ENCODE data around the gene RAB36. TPM values are rescaled to one million over a fixed set of nuclear protein-coding genes. Genes with fewer than 3 reads are reported as not detected.

RAB36 gene
- total and polyA plus RNA-seq, 3 experiments from 2014 or later, result 0.93 to 1.5 (median 1.5) TPM

DNA sequence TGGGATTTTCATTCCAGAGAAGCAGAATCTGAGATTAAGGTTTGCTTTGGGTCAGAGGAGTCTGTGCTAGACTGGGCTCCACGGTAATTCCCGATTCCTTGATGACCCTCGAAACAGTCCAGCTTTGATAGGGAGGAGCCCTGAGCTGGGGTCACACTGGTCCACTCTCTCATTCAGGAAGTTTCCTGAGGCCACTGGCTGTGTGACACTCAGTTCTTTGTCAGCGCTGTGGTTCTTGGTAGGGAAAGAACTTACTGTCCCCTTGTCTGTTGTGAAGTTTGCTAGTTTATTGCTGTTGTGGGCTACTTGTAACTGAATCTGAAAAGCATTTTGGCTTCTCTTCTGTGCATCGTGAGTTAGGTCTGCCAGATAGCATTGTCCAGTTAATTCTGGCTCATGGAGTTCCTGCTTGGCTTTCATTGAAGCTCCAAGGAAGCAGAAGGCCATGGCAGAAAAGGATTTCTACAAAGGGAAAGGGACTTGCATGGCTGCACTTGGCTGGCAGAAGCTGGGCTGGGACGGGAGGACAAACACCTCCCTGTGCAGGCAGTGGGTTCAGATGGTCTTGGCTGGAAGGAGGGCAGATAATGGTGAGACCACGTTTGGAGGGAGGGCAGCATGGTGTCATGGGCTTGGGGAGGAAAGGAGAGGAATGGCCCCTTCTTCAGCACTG, 58.3 kb downstream of the RAB36 start:
- Histone ChIP-seq H3K27ac (ENCODE audit: low read depth, low read length) (no peak overlapping the region), H3K4me1 (ENCODE audit: insufficient read depth, low read length) (peaks cover 2% of the 10 kb centered on the region), H3K36me3 (ENCODE audit: insufficient read depth, low read length) (no peaks in the 10 kb centered on the region), H3K27me3 (ENCODE audit: insufficient read depth, low read length, poor library complexity, severe bottlenecking) (no peaks in the 10 kb centered on the region), H3K4me3 (ENCODE audit: low read length) (no peak overlapping the region), H3K9me3 (ENCODE audit: low read length) (no peaks in the 10 kb centered on the region)
- H3K36me3 Mint-ChIP-seq, result peaks cover 0 to 44% (median 7%) of the 10 kb centered on the region in 3 donors
- no peaks in the 10 kb centered on the region for H3K27me3 Mint-ChIP-seq
- POLR2A ChIA-PET, result no interaction called here
- no peak overlapping the region for H3K4me3 Mint-ChIP-seq
- no peaks in the 10 kb centered on the region for H3K9me3 Mint-ChIP-seq
- no peak for DNase-seq
- peaks cover 27 to 50% (median 47%) of the 10 kb centered on the region in 3 donors for H3K4me1 Mint-ChIP-seq
- CTCF ChIA-PET, result no interaction called here
- peak overlapping the region in 6 of 8 donors; percentile 42 to 72 (median 60) for H3K27ac Mint-ChIP-seq

- Mint-ChIP-seq H3K27me3 (no peaks in the 10 kb centered on the region), H3K4me3 (no peak overlapping the region), H3K36me3 (peaks cover 0 to 43% (median 8%) of the 10 kb centered on the region in 3 donors), H3K9me3 (no peaks in the 10 kb centered on the region), H3K4me1 (peaks cover 29 to 52% (median 47%) of the 10 kb centered on the region in 3 donors), H3K27ac (peak overlapping the region in 1 of 8 donors; percentile 72)
- ChIA-PET POLR2A (no interaction called here), CTCF (no interaction called here)
- no peak for DNase-seq
- H3K27ac ChIP-seq (ENCODE audit: low read depth, low read length), result no peak overlapping the region
- no peaks in the 10 kb centered on the region for H3K36me3 ChIP-seq (ENCODE audit: insufficient read depth, low read length)
- H3K4me1 ChIP-seq (ENCODE audit: insufficient read depth, low read length), result no peaks in the 10 kb centered on the region
- H3K9me3 ChIP-seq (ENCODE audit: low read length), result no peaks in the 10 kb centered on the region
- no peak overlapping the region for H3K4me3 ChIP-seq (ENCODE audit: low read length)
- H3K27me3 ChIP-seq (ENCODE audit: insufficient read depth, low read length, poor library complexity, severe bottlenecking), result no peaks in the 10 kb centered on the region
Measured at GRCh38 chr22:23204125-23204488, 58.8 kb downstream of the RAB36 start.

DNA sequence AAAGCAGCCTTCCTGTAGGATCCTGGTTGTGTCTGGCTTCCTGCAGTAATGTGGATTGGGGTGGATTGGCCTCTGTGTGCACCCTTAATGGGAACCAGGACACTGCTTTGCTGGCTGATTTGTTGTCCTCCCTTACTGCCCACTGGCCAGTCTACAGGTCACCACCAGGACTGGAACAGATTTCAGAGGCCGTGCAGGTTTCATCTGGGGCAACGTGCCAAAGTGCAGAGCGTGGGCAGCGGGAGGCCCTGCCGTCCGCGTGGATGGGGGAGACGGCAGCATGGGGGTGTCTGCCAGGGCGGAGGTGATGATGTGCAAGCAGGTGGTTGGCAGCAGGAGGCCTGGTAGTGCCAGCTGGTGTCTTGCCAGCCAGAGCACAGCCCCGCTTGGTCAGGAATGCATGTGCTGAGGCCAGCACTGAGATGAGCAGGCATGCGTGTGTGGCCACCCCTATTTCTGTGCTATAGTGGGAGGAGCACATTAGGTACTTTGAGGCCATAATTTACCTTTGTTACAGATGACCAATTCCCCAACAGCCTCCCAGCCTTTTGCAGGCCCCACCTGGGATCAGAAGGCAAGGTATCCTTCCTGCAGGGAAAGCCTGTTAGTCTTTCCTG, 59.4 kb downstream of the RAB36 start:
- Mint-ChIP-seq H3K4me3 (no peak overlapping the region), H3K27me3 (no peaks in the 10 kb centered on the region), H3K9me3 (no peaks in the 10 kb centered on the region), H3K4me1 (peaks cover 26 to 47% (median 42%) of the 10 kb centered on the region in 3 donors), H3K36me3 (peaks cover 0 to 39% (median 8%) of the 10 kb centered on the region in 3 donors), H3K27ac (peak overlapping the region in 2 of 8 donors; percentile 21 to 33)
- no peaks in the 10 kb centered on the region for H3K9me3 ChIP-seq (ENCODE audit: low read length)
- CTCF ChIA-PET, result no interaction called here
- no peaks in the 10 kb centered on the region for H3K4me1 ChIP-seq (ENCODE audit: insufficient read depth, low read length)
- H3K27me3 ChIP-seq (ENCODE audit: insufficient read depth, low read length, poor library complexity, severe bottlenecking), result no peaks in the 10 kb centered on the region
- POLR2A ChIA-PET, result no interaction called here
- no peak overlapping the region for H3K4me3 ChIP-seq (ENCODE audit: low read length)
- no peaks in the 10 kb centered on the region for H3K36me3 ChIP-seq (ENCODE audit: insufficient read depth, low read length)
- DNase-seq, result no peak
- H3K27ac ChIP-seq (ENCODE audit: low read depth, low read length), result no peak overlapping the region

DNA sequence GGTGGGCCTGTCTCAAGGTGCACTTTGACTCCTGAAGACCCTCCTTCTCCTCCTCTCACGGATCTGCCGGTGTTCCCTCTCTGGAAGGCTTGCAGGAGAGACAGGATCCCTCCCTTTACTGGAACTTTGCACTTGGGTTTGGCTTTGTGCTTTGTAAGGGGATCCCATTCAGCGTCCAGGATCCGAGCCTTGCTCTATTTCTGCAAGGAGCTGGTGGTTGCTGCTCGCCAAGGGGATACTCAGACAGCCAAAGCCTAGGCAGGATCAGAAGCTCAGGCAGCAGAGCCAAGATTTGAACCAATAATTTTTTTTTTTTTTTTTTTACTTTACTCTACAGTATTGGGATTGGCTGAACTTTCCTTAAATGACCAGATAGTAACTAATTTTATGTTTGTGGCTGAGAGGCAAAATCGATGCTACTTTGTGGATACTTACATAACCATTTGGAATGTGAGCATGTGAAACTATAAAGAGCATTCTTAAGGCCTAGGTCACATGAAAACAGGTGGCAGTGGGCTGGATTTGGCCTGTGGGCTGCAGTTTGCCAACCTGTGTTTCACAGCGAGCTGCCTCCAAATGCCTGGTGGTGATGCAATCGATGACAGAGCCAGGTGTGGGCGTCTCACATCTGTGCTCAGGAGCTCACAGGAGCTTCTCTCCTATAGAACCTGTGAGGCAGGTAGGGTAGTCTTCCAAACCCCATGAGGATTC, 60.2 kb downstream of the RAB36 start:
- Histone ChIP-seq H3K9me3 (ENCODE audit: low read length) (no peaks in the 10 kb centered on the region), H3K36me3 (ENCODE audit: insufficient read depth, low read length) (no peaks in the 10 kb centered on the region), H3K4me1 (ENCODE audit: insufficient read depth, low read length) (no peaks in the 10 kb centered on the region), H3K27me3 (ENCODE audit: insufficient read depth, low read length, poor library complexity, severe bottlenecking) (no peaks in the 10 kb centered on the region), H3K4me3 (ENCODE audit: low read length) (no peak overlapping the region), H3K27ac (ENCODE audit: low read depth, low read length) (no peak overlapping the region)
- H3K27ac Mint-ChIP-seq, result peak overlapping the region in 3 of 8 donors; percentile 35 to 62 (median 38)
- DNase-seq, result no peak
- no peaks in the 10 kb centered on the region for H3K27me3 Mint-ChIP-seq
- CTCF ChIA-PET, result no interaction called here
- H3K4me3 Mint-ChIP-seq, result peak overlapping the region in 1 of 7 donors; percentile 6
- H3K9me3 Mint-ChIP-seq, result no peaks in the 10 kb centered on the region
- peaks cover 0 to 41% (median 8%) of the 10 kb centered on the region in 3 donors for H3K36me3 Mint-ChIP-seq
- POLR2A ChIA-PET, result no interaction called here
- H3K4me1 Mint-ChIP-seq, result peaks cover 25 to 45% (median 43%) of the 10 kb centered on the region in 3 donors

DNA sequence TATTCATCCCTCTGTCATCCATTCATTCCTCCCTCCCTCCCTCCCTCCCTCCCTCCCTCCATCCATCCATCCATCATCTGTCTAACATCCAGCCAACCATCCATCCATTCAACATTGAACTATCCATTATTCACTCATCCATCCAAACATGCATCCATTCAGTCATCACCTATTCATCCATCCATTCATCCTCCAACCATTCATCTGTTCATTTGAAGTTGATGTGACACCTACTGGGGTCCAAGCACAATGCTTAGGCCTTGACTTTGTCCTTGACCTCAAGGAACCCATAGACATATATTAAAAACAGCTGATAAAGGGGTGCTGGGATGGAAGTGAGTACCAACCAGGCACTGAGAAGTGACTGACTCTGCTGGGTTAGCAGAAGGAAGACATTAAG, 61.6 kb downstream of the RAB36 start:
- Histone ChIP-seq H3K4me1 (ENCODE audit: insufficient read depth, low read length) (peaks cover 4% of the 10 kb centered on the region), H3K36me3 (ENCODE audit: insufficient read depth, low read length) (no peaks in the 10 kb centered on the region), H3K4me3 (ENCODE audit: low read length) (no peak overlapping the region), H3K27me3 (ENCODE audit: insufficient read depth, low read length, poor library complexity, severe bottlenecking) (no peaks in the 10 kb centered on the region), H3K9me3 (ENCODE audit: low read length) (no peaks in the 10 kb centered on the region), H3K27ac (ENCODE audit: low read depth, low read length) (no peak overlapping the region)
- H3K27ac Mint-ChIP-seq, result peak overlapping the region in 1 of 8 donors; percentile 81
- CTCF ChIA-PET, result no interaction called here
- no peaks in the 10 kb centered on the region for H3K9me3 Mint-ChIP-seq
- no peaks in the 10 kb centered on the region for H3K27me3 Mint-ChIP-seq
- POLR2A ChIA-PET, result no interaction called here
- no peak for DNase-seq
- H3K36me3 Mint-ChIP-seq, result peaks cover 0 to 36% (median 8%) of the 10 kb centered on the region in 3 donors
- no peak overlapping the region for H3K4me3 Mint-ChIP-seq
- peaks cover 27 to 45% (median 43%) of the 10 kb centered on the region in 3 donors for H3K4me1 Mint-ChIP-seq

DNA sequence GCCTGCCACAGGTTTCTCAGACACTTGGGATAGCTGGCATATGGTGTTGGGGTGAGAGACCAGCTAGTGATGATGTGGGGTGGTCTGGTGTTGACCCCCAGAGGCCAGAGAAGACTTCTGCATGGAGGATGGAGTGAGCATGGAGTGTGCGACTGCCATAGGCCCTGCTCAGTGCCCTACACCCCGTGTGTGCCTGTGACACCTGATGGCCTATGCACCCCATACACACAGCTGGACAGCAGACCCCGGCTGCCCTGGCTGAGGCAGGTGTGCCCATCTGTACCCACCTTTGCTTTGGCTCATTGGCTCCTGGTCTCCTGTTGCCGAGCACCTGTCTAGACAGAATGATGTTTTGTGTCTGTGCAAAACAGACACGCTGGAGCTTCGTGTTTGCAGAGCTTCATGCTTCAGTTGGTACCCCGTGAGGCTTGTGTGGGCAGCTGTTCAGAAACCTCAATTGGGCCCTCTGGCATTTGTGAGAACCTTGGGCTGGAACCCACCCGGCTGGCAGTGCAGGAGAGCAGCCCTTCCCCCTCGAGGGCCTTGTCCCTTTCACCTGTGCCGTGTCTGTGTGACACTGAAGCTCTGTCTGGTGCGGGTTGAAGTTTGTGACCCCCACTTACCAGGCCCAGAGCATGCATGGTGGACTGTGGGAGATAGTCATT, 62.6 kb downstream of the RAB36 start:
- no peak overlapping the region for H3K4me3 Mint-ChIP-seq
- DNase-seq, result no peak
- H3K27ac Mint-ChIP-seq, result peak overlapping the region in 2 of 8 donors; percentile 57 to 77
- Histone ChIP-seq H3K4me3 (ENCODE audit: low read length) (no peak overlapping the region), H3K4me1 (ENCODE audit: insufficient read depth, low read length) (peaks cover 4% of the 10 kb centered on the region), H3K27ac (ENCODE audit: low read depth, low read length) (no peak overlapping the region), H3K36me3 (ENCODE audit: insufficient read depth, low read length) (no peaks in the 10 kb centered on the region), H3K27me3 (ENCODE audit: insufficient read depth, low read length, poor library complexity, severe bottlenecking) (no peaks in the 10 kb centered on the region), H3K9me3 (ENCODE audit: low read length) (no peaks in the 10 kb centered on the region)
- H3K4me1 Mint-ChIP-seq, result peaks cover 28 to 45% (median 40%) of the 10 kb centered on the region in 3 donors
- no peaks in the 10 kb centered on the region for H3K27me3 Mint-ChIP-seq
- no peaks in the 10 kb centered on the region for H3K9me3 Mint-ChIP-seq
- CTCF ChIA-PET, result no interaction called here
- POLR2A ChIA-PET, result no interaction called here
- peaks cover 0 to 36% (median 8%) of the 10 kb centered on the region in 3 donors for H3K36me3 Mint-ChIP-seq

DNA sequence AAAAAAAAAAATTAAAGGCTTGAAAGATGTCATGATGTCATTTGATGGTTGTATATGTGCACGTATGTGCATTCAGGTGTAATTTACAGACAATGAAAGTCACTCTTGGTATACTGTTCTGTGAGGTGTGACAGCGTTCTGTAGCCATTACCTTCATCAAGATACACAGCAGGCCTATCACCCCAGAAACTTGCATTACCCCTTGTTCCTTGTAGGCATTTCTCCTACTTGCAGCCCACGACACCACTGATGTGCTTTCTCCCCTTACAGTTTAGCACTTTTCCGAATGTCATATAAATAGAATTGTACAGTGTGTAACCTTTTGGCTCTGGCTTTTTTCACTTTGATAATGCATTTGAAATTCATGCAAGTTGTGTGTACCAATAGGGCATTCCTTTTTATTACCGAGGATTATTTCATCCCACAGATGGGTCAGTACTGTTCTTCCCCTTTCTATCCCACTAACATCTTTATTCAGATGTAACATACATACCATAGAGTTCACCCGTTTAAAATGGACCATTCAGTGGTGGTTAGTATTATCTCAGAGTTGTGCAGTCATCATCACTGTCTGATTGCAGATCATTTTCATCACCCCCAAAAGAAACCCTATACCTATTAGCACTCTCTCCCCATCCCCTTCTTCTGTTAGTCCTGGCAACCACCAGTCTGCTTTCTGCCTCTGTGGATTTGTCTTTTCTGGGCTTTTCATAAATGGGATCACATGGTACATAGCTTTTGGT, 65.3 kb downstream of the RAB36 start:
- Histone ChIP-seq H3K4me1 (ENCODE audit: insufficient read depth, low read length) (peaks cover 26% of the 10 kb centered on the region), H3K27me3 (ENCODE audit: insufficient read depth, low read length, poor library complexity, severe bottlenecking) (no peaks in the 10 kb centered on the region), H3K4me3 (ENCODE audit: low read length) (no peak overlapping the region), H3K27ac (ENCODE audit: low read depth, low read length) (no peak overlapping the region), H3K9me3 (ENCODE audit: low read length) (no peaks in the 10 kb centered on the region), H3K36me3 (ENCODE audit: insufficient read depth, low read length) (no peaks in the 10 kb centered on the region)
- Mint-ChIP-seq H3K9me3 (no peaks in the 10 kb centered on the region), H3K27ac (peak overlapping the region in 1 of 8 donors; percentile 25), H3K4me1 (peaks cover 35 to 61% (median 53%) of the 10 kb centered on the region in 3 donors), H3K4me3 (no peak overlapping the region), H3K36me3 (peaks cover 0 to 17% (median 7%) of the 10 kb centered on the region in 3 donors), H3K27me3 (no peaks in the 10 kb centered on the region)
- no peak for DNase-seq
- POLR2A ChIA-PET, result no interaction called here
- CTCF ChIA-PET, result no interaction called here
